Progenitor cell of endocrine pancreas (in vitro differentiated cells): ENCODE data around the gene MAP2K1. TPM values are rescaled to one million over a fixed set of nuclear protein-coding genes. Genes with fewer than 3 reads are reported as not detected.
"Not testable (repeated sequence)": the region's sequence is repeated elsewhere in the genome, so short reads cannot be mapped to it uniquely, and the experiment has no call there.

Source experiments
- DNase-seq: peaks from one replicate; pipeline ENCODE4 v3.0.0; 2021; ENCODE audit warnings: low spot score; ENCODE audit not compliant: unreplicated experiment
- H3K27ac Mint-ChIP-seq: 2 replicates; pipeline ENCODE4 v1.8.0; 2021; ENCODE audit warnings: mild to moderate bottlenecking, moderate library complexity, mixed read lengths
- H3K27me3 Mint-ChIP-seq: 2 replicates; pipeline ENCODE4 v1.8.0; 2021; ENCODE audit warnings: mixed read lengths
- H3K36me3 Mint-ChIP-seq: 2 replicates; pipeline ENCODE4 v1.8.0; 2022; ENCODE audit warnings: mixed read lengths; ENCODE audit not compliant: insufficient read depth
- H3K4me1 Mint-ChIP-seq: 2 replicates; pipeline ENCODE4 v1.8.0; 2021; ENCODE audit warnings: low read depth, mixed read lengths
- H3K4me3 Mint-ChIP-seq: 2 replicates; pipeline ENCODE4 v1.8.0; 2021; ENCODE audit warnings: low read depth, mild to moderate bottlenecking, moderate library complexity, mixed read lengths
- H3K9me3 Mint-ChIP-seq: 2 replicates; pipeline ENCODE4 v1.8.0; 2021; ENCODE audit warnings: low read depth, mixed read lengths
- CTCF ChIP-seq: fragments of 200-600 bp; sonication (generic); IDR thresholded peaks from one replicate; pipeline ENCODE4 v1.5.0; 2021; ENCODE audit warnings: antibody characterized with exemption, mild to moderate bottlenecking; ENCODE audit not compliant: unreplicated experiment
- total RNA-seq: library from RNA; stranded (reverse); gene quantifications from 2 replicates; pipeline ENCODE4 v1.2.1, GENCODE V29; 2021

The MAP2K1 gene
- total RNA-seq, 1 donor from 2014 or later, result 28.6 TPM

GRCh38 chr15:66390678-66391077, 4.0 kb downstream of the MAP2K1 start:
- Mint-ChIP-seq H3K36me3 (peaks cover 1% of the 10 kb centered on the region), H3K4me1 (peaks cover 10% of the 10 kb centered on the region), H3K27ac (no peak overlapping the region), H3K4me3 (peak overlapping the region; percentile 10), H3K27me3 (no peaks in the 10 kb centered on the region), H3K9me3 (no peaks in the 10 kb centered on the region)
- no peak for TF ChIP-seq CTCF
- DNase-seq, result no peak

GRCh38 chr15:66393037-66393436, 6.3 kb downstream of the MAP2K1 start:
- H3K4me1 Mint-ChIP-seq, H3K9me3 Mint-ChIP-seq, H3K4me3 Mint-ChIP-seq, H3K27me3 Mint-ChIP-seq, H3K36me3 Mint-ChIP-seq, H3K27ac Mint-ChIP-seq, DNase-seq: not testable (repeated sequence)

- peaks cover 3% of the 10 kb centered on the region for H3K36me3 Mint-ChIP-seq
- H3K27me3 Mint-ChIP-seq, result no peaks in the 10 kb centered on the region
- H3K4me3 Mint-ChIP-seq, result no peak overlapping the region
- DNase-seq, result no peak
- H3K27ac Mint-ChIP-seq, result no peak overlapping the region
- no peaks in the 10 kb centered on the region for H3K4me1 Mint-ChIP-seq
- TF ChIP-seq CTCF, result no peak
- no peaks in the 10 kb centered on the region for H3K9me3 Mint-ChIP-seq
These were observed 7.8 kb downstream of the MAP2K1 start for GRCh38 chr15:66394472-66394871.

GRCh38 chr15:66394915-66395314, 8.2 kb downstream of the MAP2K1 start:
- no peak for DNase-seq
- no peaks in the 10 kb centered on the region for H3K9me3 Mint-ChIP-seq
- H3K27me3 Mint-ChIP-seq, result no peaks in the 10 kb centered on the region
- no peak overlapping the region for H3K4me3 Mint-ChIP-seq
- peaks cover 3% of the 10 kb centered on the region for H3K36me3 Mint-ChIP-seq
- H3K4me1 Mint-ChIP-seq, result no peaks in the 10 kb centered on the region
- TF ChIP-seq CTCF, result no peak
- H3K27ac Mint-ChIP-seq, result no peak overlapping the region

GRCh38 chr15:66399276-66399675, 12.6 kb downstream of the MAP2K1 start:
- no peak for TF ChIP-seq CTCF
- no peaks in the 10 kb centered on the region for H3K27me3 Mint-ChIP-seq
- H3K9me3 Mint-ChIP-seq, result no peaks in the 10 kb centered on the region
- no peak overlapping the region for H3K27ac Mint-ChIP-seq
- H3K4me3 Mint-ChIP-seq, result no peak overlapping the region
- H3K36me3 Mint-ChIP-seq, result peaks cover 7% of the 10 kb centered on the region
- DNase-seq, result no peak
- H3K4me1 Mint-ChIP-seq, result peaks cover 11% of the 10 kb centered on the region

- no peak overlapping the region for H3K4me3 Mint-ChIP-seq
- H3K27me3 Mint-ChIP-seq, result no peaks in the 10 kb centered on the region
These were observed 13.7 kb downstream of the MAP2K1 start for GRCh38 chr15:66400351-66400774.

More at GRCh38 chr15:66400351-66400774, 13.7 kb downstream of the MAP2K1 start:
- Mint-ChIP-seq H3K9me3 (no peaks in the 10 kb centered on the region), H3K36me3 (peaks cover 7% of the 10 kb centered on the region), H3K4me1 (peaks cover 18% of the 10 kb centered on the region), H3K27ac (no peak overlapping the region)
- TF ChIP-seq CTCF, result no peak
- DNase-seq, result no peak
